HG03469 (cell line): ENCODE results near the gene NINL.

ENCODE experiments used
- ATAC-seq: cut with Tn5 transposase; IDR thresholded peaks from one replicate; pipeline ENCODE4 v1.9.1; 2021; ENCODE audit warnings: mild to moderate bottlenecking, moderate library complexity, moderate number of reproducible peaks; ENCODE audit not compliant: unreplicated experiment

The NINL gene

GRCh38 chr20:25444556-25444955 lies 140.8 kb downstream of the NINL start:
- no peak for ATAC-seq

- peak; percentile 69 for ATAC-seq
Measured at GRCh38 chr20:25439328-25439727, 146.0 kb downstream of the NINL start.

GRCh38 chr20:25437153-25437581 lies 148.2 kb downstream of the NINL start:
- no peak for ATAC-seq

GRCh38 chr20:25424536-25424935 lies 160.8 kb downstream of the NINL start:
- no peak for ATAC-seq

GRCh38 chr20:25422032-25422431 lies 163.3 kb downstream of the NINL start:
- no peak for ATAC-seq

GRCh38 chr20:25421102-25421501 lies 164.2 kb downstream of the NINL start:
- ATAC-seq = no peak

GRCh38 chr20:25418776-25419175 lies 166.6 kb downstream of the NINL start:
- no peak for ATAC-seq

- no peak for ATAC-seq
Measured at GRCh38 chr20:25408890-25409289, 176.4 kb downstream of the NINL start.

- no peak for ATAC-seq
Measured at GRCh38 chr20:25408170-25408547, 177.2 kb downstream of the NINL start.

- peak; percentile 83 for ATAC-seq
Measured at GRCh38 chr20:25407311-25408169, 177.8 kb downstream of the NINL start, which contains the start of gene GINS1. GINS1 (plus strand) TSS chr20:25407673; CDS start chr20:25407821, 148 bp downstream.
